ENCODE measurements around the gene LY6G6C.

DNA sequence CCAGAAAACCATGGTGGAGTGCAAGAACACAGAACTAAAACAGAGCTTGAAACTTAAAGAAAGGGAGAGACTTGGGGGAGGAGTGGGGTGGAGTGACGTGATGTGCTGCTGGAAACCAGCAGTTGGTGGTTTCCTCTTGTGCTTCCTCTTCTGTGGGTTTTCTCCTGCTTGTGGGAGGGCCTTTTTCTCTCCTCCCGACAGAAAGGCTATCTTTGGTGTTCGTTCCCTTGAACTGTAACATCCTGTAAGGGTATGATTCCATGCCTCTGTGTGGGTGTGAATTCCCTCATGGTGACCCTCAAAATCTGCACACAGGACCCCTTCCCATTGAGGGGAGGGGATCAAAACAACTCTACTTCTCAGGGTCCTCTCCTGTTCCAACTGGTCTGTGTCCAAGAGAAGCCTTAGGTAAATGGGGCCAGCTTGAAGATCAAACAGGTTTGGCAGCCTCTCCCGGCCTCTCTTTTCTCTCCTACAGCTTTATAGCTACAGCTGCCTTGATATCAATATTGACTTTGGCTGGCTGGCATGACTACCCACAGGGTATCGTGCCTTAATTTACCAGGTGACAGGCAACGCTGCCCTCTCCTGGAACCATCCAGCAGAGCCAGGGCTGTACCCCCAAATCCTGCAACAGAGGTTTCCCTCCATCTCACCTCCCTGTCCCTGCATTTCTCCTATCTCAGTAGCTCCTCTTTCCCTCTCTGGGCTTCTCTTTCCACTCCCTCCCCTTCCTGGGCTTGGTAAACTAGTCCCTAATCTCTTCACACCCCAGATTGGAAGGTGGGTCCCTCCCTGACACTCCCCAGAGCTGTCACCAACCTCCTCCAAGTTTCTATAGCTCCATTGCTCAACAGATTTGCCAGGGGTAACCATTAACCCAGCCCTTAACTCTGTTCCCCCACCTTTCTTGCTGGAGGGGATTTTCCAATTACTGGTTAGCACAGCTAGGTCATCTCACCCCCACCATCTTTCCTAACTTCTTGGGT, 16.7 kb upstream of the LY6G6C start:
- TF ChIP-seq POLR2A (IDR thresholded peaks at IDR 0.05), result no peak
- TF ChIP-seq, protein P1, sequence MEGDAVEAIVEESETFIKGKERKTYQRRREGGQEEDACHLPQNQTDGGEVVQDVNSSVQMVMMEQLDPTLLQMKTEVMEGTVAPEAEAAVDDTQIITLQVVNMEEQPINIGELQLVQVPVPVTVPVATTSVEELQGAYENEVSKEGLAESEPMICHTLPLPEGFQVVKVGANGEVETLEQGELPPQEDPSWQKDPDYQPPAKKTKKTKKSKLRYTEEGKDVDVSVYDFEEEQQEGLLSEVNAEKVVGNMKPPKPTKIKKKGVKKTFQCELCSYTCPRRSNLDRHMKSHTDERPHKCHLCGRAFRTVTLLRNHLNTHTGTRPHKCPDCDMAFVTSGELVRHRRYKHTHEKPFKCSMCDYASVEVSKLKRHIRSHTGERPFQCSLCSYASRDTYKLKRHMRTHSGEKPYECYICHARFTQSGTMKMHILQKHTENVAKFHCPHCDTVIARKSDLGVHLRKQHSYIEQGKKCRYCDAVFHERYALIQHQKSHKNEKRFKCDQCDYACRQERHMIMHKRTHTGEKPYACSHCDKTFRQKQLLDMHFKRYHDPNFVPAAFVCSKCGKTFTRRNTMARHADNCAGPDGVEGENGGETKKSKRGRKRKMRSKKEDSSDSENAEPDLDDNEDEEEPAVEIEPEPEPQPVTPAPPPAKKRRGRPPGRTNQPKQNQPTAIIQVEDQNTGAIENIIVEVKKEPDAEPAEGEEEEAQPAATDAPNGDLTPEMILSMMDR (IDR thresholded peaks at IDR 0.05), result no peak

Measured in gastroesophageal sphincter (tissue), 3 donors.